Measurements from ENCODE around the gene GPC3.
A peak's percentile ranks its signal among the peaks of the same experiment; 100 is the strongest.
"Not testable (repeated sequence)": the region's sequence is repeated elsewhere in the genome, so short reads cannot be mapped to it uniquely, and the experiment has no call there.

Gene GPC3

GRCh38 chrX:133985164-133985966 is at the start of gene GPC3:
TSS of gene GPC3 (minus strand) at chrX:133985594.
- peak; percentile 3 for DNase-seq (ENCODE audit: low read depth)

GRCh38 chrX:134032441-134032840 is 47.0 kb upstream of the GPC3 start:
- DNase-seq (ENCODE audit: low read depth) = no peak

- no peak for DNase-seq (ENCODE audit: low read depth)
Measured at GRCh38 chrX:134026565-134027311, 41.3 kb upstream of the GPC3 start.

- DNase-seq (ENCODE audit: low read depth) = no peak
Measured at GRCh38 chrX:134025986-134026545, 40.7 kb upstream of the GPC3 start.

GRCh38 chrX:134024686-134025377 is 39.4 kb upstream of the GPC3 start:
- DNase-seq (ENCODE audit: low read depth) = no peak

GRCh38 chrX:134023851-134024281 is 38.5 kb upstream of the GPC3 start:
- DNase-seq (ENCODE audit: low read depth) = no peak

GRCh38 chrX:134020910-134021309 is 35.5 kb upstream of the GPC3 start:
- no peak for DNase-seq (ENCODE audit: low read depth)

- DNase-seq (ENCODE audit: low read depth) = no peak
Measured at GRCh38 chrX:134019567-134020206, 34.3 kb upstream of the GPC3 start.

GRCh38 chrX:134016309-134016708 is 30.9 kb upstream of the GPC3 start:
- not testable (repeated sequence) for DNase-seq (ENCODE audit: low read depth)

- not testable (repeated sequence) for DNase-seq (ENCODE audit: low read depth)
Measured at GRCh38 chrX:134015510-134015909, 30.1 kb upstream of the GPC3 start.

- DNase-seq (ENCODE audit: low read depth) = no peak
Measured at GRCh38 chrX:134013524-134013923, 28.1 kb upstream of the GPC3 start.

GRCh38 chrX:134013092-134013497 is 27.7 kb upstream of the GPC3 start:
- DNase-seq (ENCODE audit: low read depth) = no peak

GRCh38 chrX:134010690-134011089 is 25.3 kb upstream of the GPC3 start:
- no peak for DNase-seq (ENCODE audit: low read depth)

- no peak for DNase-seq (ENCODE audit: low read depth)
Measured at GRCh38 chrX:134007716-134008115, 22.3 kb upstream of the GPC3 start.

- no peak for DNase-seq (ENCODE audit: low read depth)
Measured at GRCh38 chrX:134006484-134007161, 21.2 kb upstream of the GPC3 start.

GRCh38 chrX:134004084-134004483 is 18.7 kb upstream of the GPC3 start:
- DNase-seq (ENCODE audit: low read depth) = no peak

- no peak for DNase-seq (ENCODE audit: low read depth)
Measured at GRCh38 chrX:134002921-134003615, 17.7 kb upstream of the GPC3 start.

GRCh38 chrX:134000260-134001245 is 15.2 kb upstream of the GPC3 start:
- no peak for DNase-seq (ENCODE audit: low read depth)

GRCh38 chrX:133999031-133999705 is 13.8 kb upstream of the GPC3 start:
- no peak for DNase-seq (ENCODE audit: low read depth)
